ENCODE measurements around the gene NFE2L3.

- TF ChIP-seq CTCF (IDR thresholded peaks at IDR 0.05) (no peak), POLR2A (IDR thresholded peaks at IDR 0.05) (no peak), EP300 (IDR thresholded peaks at IDR 0.05) (no peak)
These were observed 40.0 kb downstream of the NFE2L3 start for GRCh38 chr7:26191974-26192479.

All from suprapubic skin (tissue), 3 donors.